Neural cell (in vitro differentiated cells): ENCODE data around the gene SF3B1. TPM values are rescaled to one million over a fixed set of nuclear protein-coding genes. Genes with fewer than 3 reads are reported as not detected.

Source experiments
- H2AFZ ChIP-seq: fragments of 200-600, 300-800 bp; sonication (generic), shearing (Covaris generic); 2 replicates; pipeline ENCODE4 v1.6.0; 2014; ENCODE audit warnings: low read depth, mild to moderate bottlenecking, antibody characterized with exemption, low read length, moderate library complexity
- H3F3A ChIP-seq: fragments of 200-600 bp; shearing (Covaris generic); 2 replicates; pipeline ENCODE4 v1.6.1; 2016; ENCODE audit warnings: mild to moderate bottlenecking, moderate library complexity, mixed read lengths, antibody characterized with exemption, low read length; ENCODE audit not compliant: insufficient read depth, poor library complexity, severe bottlenecking
- H3K27ac ChIP-seq: fragments of 200-600, 300-800 bp; sonication (generic), shearing (Covaris generic); 2 replicates; pipeline ENCODE4 v1.5.1; 2014; ENCODE audit warnings: mild to moderate bottlenecking, low read length, moderate library complexity
- H3K27me3 ChIP-seq: fragments of 300-800, 200-600 bp; sonication (generic), shearing (Covaris generic); 2 replicates; pipeline ENCODE4 v1.6.0; 2014; ENCODE audit warnings: mild to moderate bottlenecking, low read depth, low read length, moderate library complexity; ENCODE audit not compliant: insufficient read depth
- H3K36me3 ChIP-seq: fragments of 300-800, 200-600 bp; sonication (generic), shearing (Covaris generic); 2 replicates; pipeline ENCODE4 v1.5.1; 2014; ENCODE audit warnings: mild to moderate bottlenecking, antibody characterized with exemption, low read length, moderate library complexity; ENCODE audit not compliant: insufficient read depth
- H3K4me2 ChIP-seq: fragments of 300-800, 200-600 bp; sonication (generic), shearing (Covaris generic); 2 replicates; pipeline ENCODE4 v1.6.0; 2014; ENCODE audit warnings: mild to moderate bottlenecking, low read length
- H3K4me3 ChIP-seq: fragments of 300-800, 200-600 bp; sonication (generic), shearing (Covaris generic); 2 replicates; pipeline ENCODE4 v1.5.1; 2014; ENCODE audit warnings: mild to moderate bottlenecking, low read length, moderate library complexity
- H3K79me2 ChIP-seq: fragments of 200-600 bp; shearing (Covaris generic); replicated peaks from 2 replicates; pipeline ENCODE4 v1.6.0; 2014; ENCODE audit warnings: mild to moderate bottlenecking, low read length, moderate library complexity; ENCODE audit not compliant: insufficient read depth
- H3K9ac ChIP-seq: fragments of 300-800, 200-600 bp; sonication (generic), shearing (Covaris generic); 2 replicates; pipeline ENCODE4 v1.6.1; 2016; ENCODE audit warnings: mild to moderate bottlenecking, low read length, mixed read lengths
- H3K9me2 ChIP-seq: fragments of 200-600 bp; shearing (Covaris generic); 2 replicates; pipeline ENCODE4 v1.6.1; 2016; ENCODE audit warnings: mild to moderate bottlenecking, low read length, mixed read lengths; ENCODE audit not compliant: insufficient read depth
- H3K9me3 ChIP-seq: fragments of 200-600, 300-800 bp; sonication (generic), shearing (Covaris generic); 2 replicates; pipeline ENCODE4 v1.6.1; 2016; ENCODE audit warnings: mild to moderate bottlenecking, mixed run types, low read length, moderate library complexity, mixed read lengths
- H4K20me1 ChIP-seq: fragments of 200-600 bp; shearing (Covaris generic); 2 replicates; pipeline ENCODE4 v1.6.1; 2016; ENCODE audit warnings: mild to moderate bottlenecking, mixed run types; ENCODE audit not compliant: insufficient read depth
- EP300 ChIP-seq: fragments of 450-650 bp; conservative IDR thresholded peaks from 2 replicates; pipeline ENCODE4 v1.6.1; 2014; ENCODE audit warnings: antibody characterized with exemption, mild to moderate bottlenecking, moderate library complexity; ENCODE audit not compliant: poor library complexity, severe bottlenecking
- EZH2 ChIP-seq: fragments of 200-600, 300-800 bp; shearing (Covaris generic), sonication (generic); IDR thresholded peaks from 2 replicates; pipeline ENCODE4 v1.6.1; 2014; ENCODE audit warnings: antibody characterized with exemption, low read length, borderline replicate concordance, mild to moderate bottlenecking; ENCODE audit not compliant: insufficient read depth, poor library complexity, severe bottlenecking
- MXI1 ChIP-seq: fragments of 450-650 bp; conservative IDR thresholded peaks from 2 replicates; pipeline ENCODE4 v1.6.1; 2014; ENCODE audit warnings: antibody characterized with exemption, mild to moderate bottlenecking; ENCODE audit not compliant: poor library complexity, severe bottlenecking
- POLR2AphosphoS5 ChIP-seq: IDR thresholded peaks from 2 replicates; pipeline ENCODE4 v1.6.1; 2012
- RAD21 ChIP-seq: fragments of 450-650 bp; conservative IDR thresholded peaks from 2 replicates; pipeline ENCODE4 v1.6.1; 2014; ENCODE audit warnings: antibody characterized with exemption, mild to moderate bottlenecking, moderate library complexity
- SMC3 ChIP-seq: fragments of 450-650 bp; conservative IDR thresholded peaks from 2 replicates; pipeline ENCODE4 v1.6.1; 2014; ENCODE audit warnings: antibody characterized with exemption, mild to moderate bottlenecking, moderate library complexity; ENCODE audit not compliant: poor library complexity
- TAF1 ChIP-seq: IDR thresholded peaks from 2 replicates; pipeline ENCODE4 v1.6.1; 2012; ENCODE audit warnings: low read depth
- polyA plus RNA-seq: library from polyadenylated mRNA; depleted of rRNA; stranded (reverse); fragments of >200 nt; gene quantifications from 2 replicates; pipeline ENCODE4 v1.2.3, GENCODE V29; 2014
- TF ChIP-seq, protein P1 (sequence below): IDR thresholded peaks from 2 replicates; pipeline ENCODE4 v1.6.1; 2012; ENCODE audit warnings: borderline replicate concordance
- TF ChIP-seq, protein P2 (sequence below): fragments of 450-650 bp; IDR thresholded peaks from 2 replicates; pipeline ENCODE4 v1.5.1; 2014; ENCODE audit warnings: antibody characterized with exemption, mild to moderate bottlenecking, moderate library complexity; ENCODE audit not compliant: poor library complexity, severe bottlenecking

SF3B1 gene
- polyA plus RNA-seq, 1 donor from 2014 or later, result 1,143 TPM

DNA sequence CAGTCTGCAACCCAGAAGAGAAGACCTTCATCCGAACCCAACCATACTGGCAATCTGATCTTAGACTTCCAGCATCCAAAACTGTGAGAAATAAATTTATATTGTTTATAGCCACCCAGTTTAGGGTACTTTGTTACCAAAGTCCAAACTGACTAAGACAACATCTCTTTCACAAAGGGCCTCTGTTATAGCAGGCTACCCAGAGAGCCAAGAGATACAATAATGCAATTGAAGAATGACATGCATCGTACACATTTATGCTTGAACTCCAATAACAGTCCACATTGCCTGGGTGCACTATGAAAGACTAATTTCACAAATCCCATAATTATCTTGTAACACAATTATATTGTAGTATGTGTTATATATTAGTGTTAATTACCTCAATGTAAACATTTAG, 85.1 kb downstream of the SF3B1 start:
- Histone ChIP-seq H3F3A (no peaks in the 10 kb centered on the region), H3K9ac (no peak overlapping the region), H4K20me1 (no peaks in the 10 kb centered on the region), H3K9me3 (no peaks in the 10 kb centered on the region), H3K4me3 (no peak overlapping the region), H3K36me3 (no peaks in the 10 kb centered on the region), H3K4me2 (no peak overlapping the region), H3K27ac (no peak overlapping the region), H3K27me3 (no peaks in the 10 kb centered on the region), H3K79me2 (no peaks in the 10 kb centered on the region), H2AFZ (no peak overlapping the region), H3K9me2 (no peaks in the 10 kb centered on the region)
- TF ChIP-seq RAD21, result no peak
- no peak for TF ChIP-seq TAF1
- TF ChIP-seq EZH2, result no peak
- TF ChIP-seq, protein P1, sequence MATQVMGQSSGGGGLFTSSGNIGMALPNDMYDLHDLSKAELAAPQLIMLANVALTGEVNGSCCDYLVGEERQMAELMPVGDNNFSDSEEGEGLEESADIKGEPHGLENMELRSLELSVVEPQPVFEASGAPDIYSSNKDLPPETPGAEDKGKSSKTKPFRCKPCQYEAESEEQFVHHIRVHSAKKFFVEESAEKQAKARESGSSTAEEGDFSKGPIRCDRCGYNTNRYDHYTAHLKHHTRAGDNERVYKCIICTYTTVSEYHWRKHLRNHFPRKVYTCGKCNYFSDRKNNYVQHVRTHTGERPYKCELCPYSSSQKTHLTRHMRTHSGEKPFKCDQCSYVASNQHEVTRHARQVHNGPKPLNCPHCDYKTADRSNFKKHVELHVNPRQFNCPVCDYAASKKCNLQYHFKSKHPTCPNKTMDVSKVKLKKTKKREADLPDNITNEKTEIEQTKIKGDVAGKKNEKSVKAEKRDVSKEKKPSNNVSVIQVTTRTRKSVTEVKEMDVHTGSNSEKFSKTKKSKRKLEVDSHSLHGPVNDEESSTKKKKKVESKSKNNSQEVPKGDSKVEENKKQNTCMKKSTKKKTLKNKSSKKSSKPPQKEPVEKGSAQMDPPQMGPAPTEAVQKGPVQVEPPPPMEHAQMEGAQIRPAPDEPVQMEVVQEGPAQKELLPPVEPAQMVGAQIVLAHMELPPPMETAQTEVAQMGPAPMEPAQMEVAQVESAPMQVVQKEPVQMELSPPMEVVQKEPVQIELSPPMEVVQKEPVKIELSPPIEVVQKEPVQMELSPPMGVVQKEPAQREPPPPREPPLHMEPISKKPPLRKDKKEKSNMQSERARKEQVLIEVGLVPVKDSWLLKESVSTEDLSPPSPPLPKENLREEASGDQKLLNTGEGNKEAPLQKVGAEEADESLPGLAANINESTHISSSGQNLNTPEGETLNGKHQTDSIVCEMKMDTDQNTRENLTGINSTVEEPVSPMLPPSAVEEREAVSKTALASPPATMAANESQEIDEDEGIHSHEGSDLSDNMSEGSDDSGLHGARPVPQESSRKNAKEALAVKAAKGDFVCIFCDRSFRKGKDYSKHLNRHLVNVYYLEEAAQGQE, result no peak
- no peak for TF ChIP-seq POLR2AphosphoS5
- no peak for TF ChIP-seq EP300
- TF ChIP-seq, protein P2, sequence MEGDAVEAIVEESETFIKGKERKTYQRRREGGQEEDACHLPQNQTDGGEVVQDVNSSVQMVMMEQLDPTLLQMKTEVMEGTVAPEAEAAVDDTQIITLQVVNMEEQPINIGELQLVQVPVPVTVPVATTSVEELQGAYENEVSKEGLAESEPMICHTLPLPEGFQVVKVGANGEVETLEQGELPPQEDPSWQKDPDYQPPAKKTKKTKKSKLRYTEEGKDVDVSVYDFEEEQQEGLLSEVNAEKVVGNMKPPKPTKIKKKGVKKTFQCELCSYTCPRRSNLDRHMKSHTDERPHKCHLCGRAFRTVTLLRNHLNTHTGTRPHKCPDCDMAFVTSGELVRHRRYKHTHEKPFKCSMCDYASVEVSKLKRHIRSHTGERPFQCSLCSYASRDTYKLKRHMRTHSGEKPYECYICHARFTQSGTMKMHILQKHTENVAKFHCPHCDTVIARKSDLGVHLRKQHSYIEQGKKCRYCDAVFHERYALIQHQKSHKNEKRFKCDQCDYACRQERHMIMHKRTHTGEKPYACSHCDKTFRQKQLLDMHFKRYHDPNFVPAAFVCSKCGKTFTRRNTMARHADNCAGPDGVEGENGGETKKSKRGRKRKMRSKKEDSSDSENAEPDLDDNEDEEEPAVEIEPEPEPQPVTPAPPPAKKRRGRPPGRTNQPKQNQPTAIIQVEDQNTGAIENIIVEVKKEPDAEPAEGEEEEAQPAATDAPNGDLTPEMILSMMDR, result no peak
- TF ChIP-seq MXI1, result no peak
- TF ChIP-seq SMC3, result no peak

DNA sequence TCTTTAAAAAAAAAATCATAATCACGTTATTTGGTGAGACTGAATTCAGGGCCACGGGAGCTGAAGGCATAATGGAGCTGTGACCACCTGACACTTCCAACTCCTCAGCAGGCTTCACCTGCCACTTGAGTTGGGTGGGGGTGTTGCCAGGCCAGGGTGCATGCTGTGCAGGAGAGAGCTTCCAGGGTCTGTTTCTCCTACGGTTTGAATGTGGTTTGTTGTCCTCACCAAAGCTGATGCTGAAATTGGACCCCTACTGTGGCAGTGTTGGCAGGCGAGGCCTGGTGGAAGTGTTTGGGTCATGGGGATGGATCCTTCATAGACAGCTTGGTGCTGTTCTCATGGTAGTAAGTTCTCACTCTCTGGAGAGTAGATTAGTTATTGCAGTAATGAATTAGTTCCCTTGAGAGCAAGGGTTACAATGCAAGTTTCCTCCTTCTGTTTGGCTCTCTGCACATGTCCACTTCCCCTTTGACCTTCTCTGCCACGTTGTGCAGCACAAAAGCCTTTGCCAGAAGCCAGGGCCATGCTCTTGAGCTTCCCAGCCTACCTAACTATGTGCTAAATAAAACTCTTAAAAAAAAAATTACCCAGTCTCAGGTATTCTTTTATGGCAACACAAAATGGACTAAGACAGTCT, 86.0 kb downstream of the SF3B1 start:
- TF ChIP-seq SMC3 (no peak), MXI1 (no peak), EZH2 (no peak), RAD21 (no peak)
- TF ChIP-seq, protein P1, result no peak
- TF ChIP-seq, protein P2, result no peak
- H3K36me3 ChIP-seq, result no peaks in the 10 kb centered on the region
- H3K9me3 ChIP-seq, result no peaks in the 10 kb centered on the region
- no peaks in the 10 kb centered on the region for H3F3A ChIP-seq
- H3K9ac ChIP-seq, result no peak overlapping the region
- H3K27me3 ChIP-seq, result no peaks in the 10 kb centered on the region
- H3K4me3 ChIP-seq, result no peak overlapping the region
- no peak overlapping the region for H2AFZ ChIP-seq
- no peaks in the 10 kb centered on the region for H3K79me2 ChIP-seq
- no peak overlapping the region for H3K27ac ChIP-seq
- H3K9me2 ChIP-seq, result no peaks in the 10 kb centered on the region
- no peak overlapping the region for H3K4me2 ChIP-seq
- no peaks in the 10 kb centered on the region for H4K20me1 ChIP-seq
